ENCODE results near the gene TENM3.

GRCh38 chr4:182655340-182655739 is 412.1 kb downstream of the TENM3 start:
- TF ChIP-seq CTCF (IDR thresholded peaks at IDR 0.05; ENCODE audit: control extremely low read depth in 1 of 3, insufficient read depth in 1 of 3, low read depth in 1 of 3, low read length in 3 of 3) (no peak), EGR1 (IDR thresholded peaks at IDR 0.05; ENCODE audit: borderline replicate concordance, low read depth, low read length) (no peak), HDAC6 (IDR thresholded peaks at IDR 0.05; ENCODE audit: low read depth, low read length) (no peak), ZNF274 (IDR thresholded peaks at IDR 0.05; ENCODE audit: borderline replicate concordance, extremely low read depth, low read length) (no peak), YY1 (IDR thresholded peaks at IDR 0.05; ENCODE audit: low read depth, low read length) (no peak), TAF1 (IDR thresholded peaks at IDR 0.05; ENCODE audit: low read depth, low read length) (no peak), POLR2AphosphoS5 (IDR thresholded peaks at IDR 0.05; ENCODE audit: low read depth, low read length) (no peak), PHF8 (conservative IDR thresholded peaks at IDR 0.05; ENCODE audit: low read depth, low read length) (no peak), ATF3 (IDR thresholded peaks at IDR 0.05; ENCODE audit: insufficient read depth, low read depth, low read length) (no peak), SP1 (IDR thresholded peaks at IDR 0.05; ENCODE audit: low read depth, low read length) (no peak), BRCA1 (IDR thresholded peaks at IDR 0.05; ENCODE audit: low read depth, low read length) (no peak)
- TF ChIP-seq, protein P1, sequence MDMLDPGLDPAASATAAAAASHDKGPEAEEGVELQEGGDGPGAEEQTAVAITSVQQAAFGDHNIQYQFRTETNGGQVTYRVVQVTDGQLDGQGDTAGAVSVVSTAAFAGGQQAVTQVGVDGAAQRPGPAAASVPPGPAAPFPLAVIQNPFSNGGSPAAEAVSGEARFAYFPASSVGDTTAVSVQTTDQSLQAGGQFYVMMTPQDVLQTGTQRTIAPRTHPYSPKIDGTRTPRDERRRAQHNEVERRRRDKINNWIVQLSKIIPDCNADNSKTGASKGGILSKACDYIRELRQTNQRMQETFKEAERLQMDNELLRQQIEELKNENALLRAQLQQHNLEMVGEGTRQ (IDR thresholded peaks at IDR 0.05; ENCODE audit: low read length), result no peak
